A549 treated with dexamethasone at 1 μM for 4 hours (cell line): Measurements from ENCODE around the gene BSPH1. TPM values are rescaled to one million over a fixed set of nuclear protein-coding genes. Genes with fewer than 3 reads are reported as not detected.

Source experiments
- total RNA-seq: library from RNA; stranded (reverse); fragments of 200-300 nt; extraction: Qiagen RNA extraction; gene quantifications from 5 replicates; pipeline ENCODE4 v1.2.3, GENCODE V29; 2022

BSPH1 gene
- not detected in 5 replicates for total RNA-seq

GRCh38 chr19:47992070-47992469 lies at the start of gene BSPH1:
BSPH1 (minus strand) TSS chr19:47992170; CDS start chr19:47992081, 89 bp downstream.

GRCh38 chr19:47994209-47994802 lies 2.3 kb upstream of the BSPH1 start, which contains the start of gene ELSPBP1:
ELSPBP1 (plus strand) TSS chr19:47994632; CDS start chr19:48008668, 14,036 bp downstream.

Other genes with a start within 250 kb of the BSPH1 start
- gene NOP53, start 246.6 kb downstream of the BSPH1 start, total RNA-seq = 228 to 309 TPM (median 256 TPM) in 5 replicates
- 94.1 to 159 TPM (median 149 TPM) in 5 replicates for gene SELENOW, start 213.5 kb downstream of the BSPH1 start, total RNA-seq
- gene TPRX1, start 187.6 kb downstream of the BSPH1 start, total RNA-seq = not detected in 5 replicates
- gene CRX, start 170.2 kb downstream of the BSPH1 start, total RNA-seq = not detected in 5 replicates
- not detected in 5 replicates for gene TPRX2, start 132.9 kb downstream of the BSPH1 start, total RNA-seq
- 0.03 to 0.04 TPM in 2 of 5 replicates, not detected in the others for gene SULT2A1, start 105.9 kb downstream of the BSPH1 start, total RNA-seq
- not detected in 5 replicates for gene ELSPBP1, start 2.5 kb upstream of the BSPH1 start, total RNA-seq
- not detected in 5 replicates for gene CABP5, start 51.9 kb upstream of the BSPH1 start, total RNA-seq
- gene PLA2G4C, start 118.6 kb upstream of the BSPH1 start, total RNA-seq = 8.4 to 14.5 TPM (median 12.2 TPM) in 5 replicates
- 59.2 to 68.1 TPM (median 61.0 TPM) in 5 replicates for gene LIG1, start 178.2 kb upstream of the BSPH1 start, total RNA-seq
- 4.8 to 7.7 TPM (median 6.1 TPM) in 5 replicates for gene ZSWIM9, start 178.5 kb upstream of the BSPH1 start, total RNA-seq